ENCODE results near the gene CRY2. TPM values are rescaled to one million over a fixed set of nuclear protein-coding genes. Genes with fewer than 3 reads are reported as not detected.

CRY2 gene
- total and polyA plus RNA-seq, 2 of the 13 experiments (the other 11 are each of a cell fraction or from before 2014, with no cell fraction given): 10.1 to 12.2 TPM

DNA sequence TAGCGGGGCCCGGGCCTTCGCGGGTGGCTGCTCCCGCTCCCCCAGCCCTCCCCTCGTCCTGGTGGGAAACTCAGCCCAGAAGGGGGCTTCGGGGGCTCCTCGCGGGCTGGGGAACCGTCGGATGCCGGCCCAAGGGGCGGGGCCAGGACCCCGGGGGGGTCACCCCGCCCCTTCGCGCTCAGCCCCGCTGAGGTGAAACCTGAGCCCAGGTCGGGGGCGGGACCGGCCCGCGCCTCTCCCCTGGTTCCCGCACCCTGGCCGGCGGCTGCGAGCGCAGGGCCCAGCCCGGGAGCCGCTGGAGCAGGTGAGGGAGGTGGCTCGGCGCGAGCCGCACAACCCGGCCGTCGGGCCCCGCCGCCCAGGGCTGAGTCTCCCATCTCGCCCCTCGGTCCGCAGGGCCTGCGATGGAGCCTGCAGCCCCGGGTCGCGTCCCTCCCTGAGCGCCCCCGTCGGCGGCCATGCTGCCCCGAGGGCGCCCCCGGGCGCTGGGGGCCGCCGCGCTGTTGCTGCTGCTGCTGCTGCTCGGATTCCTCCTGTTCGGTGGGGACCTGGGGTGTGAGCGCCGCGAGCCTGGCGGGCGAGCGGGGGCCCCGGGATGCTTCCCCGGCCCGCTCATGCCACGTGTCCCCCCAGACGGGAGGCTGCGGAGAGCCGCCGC, 75.3 kb downstream of the CRY2 start, which contains the start of gene LARGE2 (continued):
- TF ChIP-seq, protein P1, sequence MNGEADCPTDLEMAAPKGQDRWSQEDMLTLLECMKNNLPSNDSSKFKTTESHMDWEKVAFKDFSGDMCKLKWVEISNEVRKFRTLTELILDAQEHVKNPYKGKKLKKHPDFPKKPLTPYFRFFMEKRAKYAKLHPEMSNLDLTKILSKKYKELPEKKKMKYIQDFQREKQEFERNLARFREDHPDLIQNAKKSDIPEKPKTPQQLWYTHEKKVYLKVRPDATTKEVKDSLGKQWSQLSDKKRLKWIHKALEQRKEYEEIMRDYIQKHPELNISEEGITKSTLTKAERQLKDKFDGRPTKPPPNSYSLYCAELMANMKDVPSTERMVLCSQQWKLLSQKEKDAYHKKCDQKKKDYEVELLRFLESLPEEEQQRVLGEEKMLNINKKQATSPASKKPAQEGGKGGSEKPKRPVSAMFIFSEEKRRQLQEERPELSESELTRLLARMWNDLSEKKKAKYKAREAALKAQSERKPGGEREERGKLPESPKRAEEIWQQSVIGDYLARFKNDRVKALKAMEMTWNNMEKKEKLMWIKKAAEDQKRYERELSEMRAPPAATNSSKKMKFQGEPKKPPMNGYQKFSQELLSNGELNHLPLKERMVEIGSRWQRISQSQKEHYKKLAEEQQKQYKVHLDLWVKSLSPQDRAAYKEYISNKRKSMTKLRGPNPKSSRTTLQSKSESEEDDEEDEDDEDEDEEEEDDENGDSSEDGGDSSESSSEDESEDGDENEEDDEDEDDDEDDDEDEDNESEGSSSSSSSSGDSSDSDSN (CRISPR knock-in tag; IDR thresholded peaks at IDR 0.05): peak; percentile 19; the same call in 1 of the 2 replicates
- peak; percentile 3 for TF ChIP-seq HNRNPLL (IDR thresholded peaks at IDR 0.05; ENCODE audit: low read depth, low read length, poor library complexity, severe bottlenecking)
- TF ChIP-seq PHF8 (CRISPR knock-in tag; IDR thresholded peaks at IDR 0.05): peak; percentile 55
- TF ChIP-seq, protein P2, sequence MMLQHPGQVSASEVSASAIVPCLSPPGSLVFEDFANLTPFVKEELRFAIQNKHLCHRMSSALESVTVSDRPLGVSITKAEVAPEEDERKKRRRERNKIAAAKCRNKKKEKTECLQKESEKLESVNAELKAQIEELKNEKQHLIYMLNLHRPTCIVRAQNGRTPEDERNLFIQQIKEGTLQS (CRISPR knock-in tag; IDR thresholded peaks at IDR 0.05): no peak
- TF ChIP-seq, protein P3, sequence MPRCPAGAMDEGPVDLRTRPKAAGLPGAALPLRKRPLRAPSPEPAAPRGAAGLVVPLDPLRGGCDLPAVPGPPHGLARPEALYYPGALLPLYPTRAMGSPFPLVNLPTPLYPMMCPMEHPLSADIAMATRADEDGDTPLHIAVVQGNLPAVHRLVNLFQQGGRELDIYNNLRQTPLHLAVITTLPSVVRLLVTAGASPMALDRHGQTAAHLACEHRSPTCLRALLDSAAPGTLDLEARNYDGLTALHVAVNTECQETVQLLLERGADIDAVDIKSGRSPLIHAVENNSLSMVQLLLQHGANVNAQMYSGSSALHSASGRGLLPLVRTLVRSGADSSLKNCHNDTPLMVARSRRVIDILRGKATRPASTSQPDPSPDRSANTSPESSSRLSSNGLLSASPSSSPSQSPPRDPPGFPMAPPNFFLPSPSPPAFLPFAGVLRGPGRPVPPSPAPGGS (CRISPR knock-in tag; IDR thresholded peaks at IDR 0.05): 0 out of 2 replicates have a peak, but pooled peaks have one; percentile 22
- 0 out of 2 replicates have a peak, but pooled peaks have one; percentile 37 for TF ChIP-seq ZNF749 (CRISPR knock-in tag; IDR thresholded peaks at IDR 0.05; ENCODE audit: borderline replicate concordance)
- peak; percentile 16 for TF ChIP-seq SAP130 (CRISPR knock-in tag; IDR thresholded peaks at IDR 0.05; ENCODE audit: low read depth)
- TF ChIP-seq EEA1 (CRISPR knock-in tag; IDR thresholded peaks at IDR 0.05; ENCODE audit: borderline replicate concordance): no peak
- 0 out of 2 replicates have a peak, but pooled peaks have one; percentile 27 for TF ChIP-seq POLR2G (IDR thresholded peaks at IDR 0.05; ENCODE audit: low read depth, low read length)
- 0 out of 2 replicates have a peak, but pooled peaks have one; percentile 1 for TF ChIP-seq ZNF605 (CRISPR knock-in tag; IDR thresholded peaks at IDR 0.05)
- peak; percentile 35; the same call in 1 of the 2 replicates for TF ChIP-seq ZNF574 (CRISPR knock-in tag; IDR thresholded peaks at IDR 0.05)
- TF ChIP-seq ZNF784 (CRISPR knock-in tag; IDR thresholded peaks at IDR 0.05; ENCODE audit: borderline replicate concordance): 0 out of 2 replicates have a peak, but pooled peaks have one; percentile 29
- TF ChIP-seq TAF1 (CRISPR knock-in tag; IDR thresholded peaks at IDR 0.05): peak; percentile 39; the same call in 1 of the 2 replicates
- TF ChIP-seq, protein P4, sequence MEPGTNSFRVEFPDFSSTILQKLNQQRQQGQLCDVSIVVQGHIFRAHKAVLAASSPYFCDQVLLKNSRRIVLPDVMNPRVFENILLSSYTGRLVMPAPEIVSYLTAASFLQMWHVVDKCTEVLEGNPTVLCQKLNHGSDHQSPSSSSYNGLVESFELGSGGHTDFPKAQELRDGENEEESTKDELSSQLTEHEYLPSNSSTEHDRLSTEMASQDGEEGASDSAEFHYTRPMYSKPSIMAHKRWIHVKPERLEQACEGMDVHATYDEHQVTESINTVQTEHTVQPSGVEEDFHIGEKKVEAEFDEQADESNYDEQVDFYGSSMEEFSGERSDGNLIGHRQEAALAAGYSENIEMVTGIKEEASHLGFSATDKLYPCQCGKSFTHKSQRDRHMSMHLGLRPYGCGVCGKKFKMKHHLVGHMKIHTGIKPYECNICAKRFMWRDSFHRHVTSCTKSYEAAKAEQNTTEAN (CRISPR knock-in tag; conservative IDR thresholded peaks at IDR 0.05): no peak
- peak; percentile 73 for TF ChIP-seq RBFOX2 (IDR thresholded peaks at IDR 0.05; ENCODE audit: low read depth, low read length)
- TF ChIP-seq ZKSCAN5 (CRISPR knock-in tag; IDR thresholded peaks at IDR 0.05): no peak
- TF ChIP-seq CC2D1A (CRISPR knock-in tag; IDR thresholded peaks at IDR 0.05): no peak

Data from HepG2 (cell line).